Mucosa of descending colon (tissue), 3 donors: ENCODE results near the gene RMI1. TPM values are rescaled to one million over a fixed set of nuclear protein-coding genes. Genes with fewer than 3 reads are reported as not detected.

Experiments
- ATAC-seq: fragments of 200-7000 bp; cut with Tn5 transposase; one replicate; pipeline ENCODE4 v1.9.1; 2020; ENCODE audit warnings: mild to moderate bottlenecking, moderate library complexity
- DNase-seq, 3 donors: peaks; one replicate each; pipeline ENCODE4 v3.0.0-alpha.2; 2020
- H3K36me3 ChIP-seq: fragments of 200-600 bp; one replicate; pipeline ENCODE4 v1.8.0; 2021; ENCODE audit warnings: low read depth, mild to moderate bottlenecking
- H3K4me1 ChIP-seq: fragments of 200-600 bp; one replicate; pipeline ENCODE4 v1.8.0; 2021; ENCODE audit warnings: low read depth, mild to moderate bottlenecking
- H3K4me3 ChIP-seq: fragments of 200-600 bp; one replicate; pipeline ENCODE4 v1.8.0; 2021; ENCODE audit warnings: mild to moderate bottlenecking
- H3K9me3 ChIP-seq: fragments of 200-600 bp; one replicate; pipeline ENCODE4 v1.8.0; 2021; ENCODE audit warnings: mild to moderate bottlenecking
- CTCF ChIP-seq: fragments of 200-600 bp; IDR thresholded peaks from one replicate; pipeline ENCODE4 v1.8.0; 2022; ENCODE audit warnings: antibody characterized with exemption, mild to moderate bottlenecking
- intact Hi-C, 2 donors: fragments of 100-400 bp; cut with DNase I in 1 of 2; cut with micrococcal nuclease in 1 of 2; formaldehyde crosslinking; loops; one replicate each; pipeline versions ENCODE4 v1.11.0 to v1.11.1; 2022; cut with DNase I, micrococcal nuclease
- total RNA-seq, 3 donors: library from RNA; stranded (reverse); fragmentation: NEBNext Ultra II Directional in 2 of 3; extraction: Animal tissue kit (Norgen Biotek cat#: 25700) in 2 of 3; gene quantifications; one replicate each; pipeline versions ENCODE4 v1.2.1 to v1.2.4, GENCODE V29; 2021 to 2023
- donor health status: DM: no; HTN: no; CAD: no; lungs with moderate emphysema.
- donor health status: DM: no; HTN: no; CAD: no.
- donor health status: DM: no; HTN: yes; CAD: no.

The RMI1 gene
- total RNA-seq, 3 donors from 2014 or later, result 7.0 to 15.6 (median 11.6) TPM

DNA sequence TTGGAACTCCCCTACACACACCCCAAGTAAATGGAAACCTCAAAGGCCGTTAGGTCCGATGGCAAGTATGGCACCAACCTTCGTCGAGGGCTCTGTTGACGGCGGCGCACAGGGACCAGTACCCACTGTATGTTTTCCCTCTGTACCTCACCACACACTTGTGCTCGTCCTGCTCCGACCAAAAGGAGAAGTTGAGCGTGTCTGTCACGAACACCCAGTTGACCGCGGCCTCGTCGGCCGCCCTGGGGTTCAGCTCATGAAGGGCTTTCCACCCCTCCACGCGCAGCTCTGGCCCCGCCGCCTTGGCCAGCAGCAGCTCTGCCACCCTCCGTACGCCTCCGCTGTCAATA lies 24.5 kb upstream of the RMI1 start:
- intact Hi-C loops, result no loop called here
- H3K4me1 ChIP-seq, result peaks cover 8% of the 10 kb centered on the region
- peak; percentile 30 for ATAC-seq
- DNase-seq, result no peak
- H3K4me3 ChIP-seq, result peak overlapping the region; percentile 54
- H3K9me3 ChIP-seq, result no peaks in the 10 kb centered on the region
- H3K36me3 ChIP-seq, result no peaks in the 10 kb centered on the region
- no peak for TF ChIP-seq CTCF

DNA sequence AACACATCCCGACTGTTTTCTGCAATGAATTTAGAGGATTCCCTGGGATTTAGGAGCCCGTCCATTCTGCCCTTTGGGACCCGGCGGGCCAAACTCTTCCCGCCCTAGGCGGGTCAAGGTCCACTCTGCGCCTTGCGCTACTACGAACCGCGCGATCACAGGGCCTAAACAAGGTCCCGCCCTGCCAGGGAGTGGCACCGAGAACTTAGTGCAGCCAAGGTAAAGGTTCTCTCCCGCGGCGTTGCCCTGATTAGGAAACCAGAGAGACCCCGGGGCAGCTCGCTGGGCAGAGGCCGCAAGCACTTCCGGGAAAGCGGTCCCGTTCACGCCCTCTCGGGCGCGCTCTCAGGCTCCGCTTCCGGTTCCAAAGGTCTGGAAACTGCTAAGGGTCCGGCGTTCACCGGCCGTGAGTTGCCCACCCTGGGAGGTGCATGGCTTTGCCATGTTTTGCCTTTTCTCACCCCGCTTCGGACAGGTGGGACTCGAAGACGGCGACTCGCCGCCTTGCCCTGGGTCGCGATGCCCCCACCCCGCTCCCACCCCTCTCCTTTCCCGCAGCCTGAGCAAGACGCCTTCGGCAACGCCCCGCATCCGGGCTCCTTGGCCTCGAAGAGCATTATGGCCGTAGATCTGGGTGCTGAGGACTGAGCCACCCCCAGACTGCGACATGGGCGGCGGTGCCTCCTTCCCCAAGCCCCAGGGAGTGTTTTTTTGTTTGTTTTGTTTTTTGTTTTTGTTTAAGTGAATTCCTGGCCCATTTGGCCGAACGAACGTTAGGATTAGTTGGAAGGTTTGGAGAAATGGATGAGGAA lies 24.0 kb upstream of the RMI1 start:
- no peaks in the 10 kb centered on the region for H3K9me3 ChIP-seq
- no peak for TF ChIP-seq CTCF
- H3K4me3 ChIP-seq, result peak overlapping the region; percentile 54
- peaks cover 8% of the 10 kb centered on the region for H3K4me1 ChIP-seq
- H3K36me3 ChIP-seq, result no peaks in the 10 kb centered on the region
- intact Hi-C loops, result no loop called here
- DNase-seq, result peak; percentile 91 to 94 (median 93)
- ATAC-seq, result peak; percentile 95

- peak in 1 of 3 donors; percentile 41 for DNase-seq
- ATAC-seq, result peak; percentile 37
- intact Hi-C loops, result no loop called here
- TF ChIP-seq CTCF, result no peak
- Histone ChIP-seq H3K4me1 (peaks cover 8% of the 10 kb centered on the region), H3K9me3 (no peaks in the 10 kb centered on the region), H3K36me3 (no peaks in the 10 kb centered on the region), H3K4me3 (peak overlapping the region; percentile 54)
Measured at GRCh38 chr9:83957248-83957513, 23.4 kb upstream of the RMI1 start.

GRCh38 chr9:83959061-83959460 lies 21.5 kb upstream of the RMI1 start:
- Histone ChIP-seq H3K9me3 (no peaks in the 10 kb centered on the region), H3K36me3 (no peaks in the 10 kb centered on the region), H3K4me1 (peaks cover 8% of the 10 kb centered on the region), H3K4me3 (no peak overlapping the region)
- DNase-seq (no peak), ATAC-seq (no peak)
- TF ChIP-seq CTCF, result no peak
- intact Hi-C loops, result no loop called here

DNA sequence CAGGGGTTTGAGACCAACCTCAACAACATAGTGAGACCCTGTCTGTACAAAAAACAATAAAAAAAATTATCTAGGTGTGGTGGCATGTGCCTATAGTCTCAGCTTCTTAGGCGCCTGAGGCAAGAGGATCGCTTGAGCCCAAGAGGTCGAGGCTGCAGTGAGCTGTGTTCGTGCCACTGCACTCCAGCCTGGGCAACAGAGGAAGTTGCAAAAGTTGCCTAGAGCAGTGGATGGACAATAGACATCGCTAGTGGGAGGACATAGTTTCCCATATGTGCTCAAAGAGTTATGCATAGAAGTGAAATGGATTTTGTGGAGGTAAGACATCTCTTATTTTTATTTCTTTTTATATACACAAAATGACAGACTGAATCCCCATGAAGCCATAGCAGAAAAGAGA lies 19.6 kb upstream of the RMI1 start:
- TF ChIP-seq CTCF, result no peak
- no peak for ATAC-seq
- Histone ChIP-seq H3K4me3 (no peak overlapping the region), H3K36me3 (no peaks in the 10 kb centered on the region), H3K4me1 (peaks cover 5% of the 10 kb centered on the region), H3K9me3 (no peaks in the 10 kb centered on the region)
- intact Hi-C loops, result no loop called here
- no peak for DNase-seq

GRCh38 chr9:83962165-83962564 lies 18.4 kb upstream of the RMI1 start:
- no peaks in the 10 kb centered on the region for H3K36me3 ChIP-seq
- intact Hi-C loops, result no loop called here
- DNase-seq (no peak), ATAC-seq (peak; percentile 70)
- TF ChIP-seq CTCF, result no peak
- no peak overlapping the region for H3K4me3 ChIP-seq
- H3K9me3 ChIP-seq, result no peaks in the 10 kb centered on the region
- no peaks in the 10 kb centered on the region for H3K4me1 ChIP-seq
